PC-9 (cell line): Measurements from ENCODE around the gene TMEM127.

Source experiments
- EZH2 ChIP-seq: fragments of 200-600 bp; sonication (generic); IDR thresholded peaks from 2 replicates; pipeline ENCODE4 v1.8.0; 2017; ENCODE audit warnings: antibody characterized with exemption, low read depth
- TF ChIP-seq, protein P1 (sequence below): fragments of 200-600 bp; sonication (generic); conservative IDR thresholded peaks from 2 replicates; pipeline ENCODE4 v1.6.1; 2017; ENCODE audit warnings: mixed run types, antibody characterized with exemption, mild to moderate bottlenecking, moderate library complexity

DNA sequence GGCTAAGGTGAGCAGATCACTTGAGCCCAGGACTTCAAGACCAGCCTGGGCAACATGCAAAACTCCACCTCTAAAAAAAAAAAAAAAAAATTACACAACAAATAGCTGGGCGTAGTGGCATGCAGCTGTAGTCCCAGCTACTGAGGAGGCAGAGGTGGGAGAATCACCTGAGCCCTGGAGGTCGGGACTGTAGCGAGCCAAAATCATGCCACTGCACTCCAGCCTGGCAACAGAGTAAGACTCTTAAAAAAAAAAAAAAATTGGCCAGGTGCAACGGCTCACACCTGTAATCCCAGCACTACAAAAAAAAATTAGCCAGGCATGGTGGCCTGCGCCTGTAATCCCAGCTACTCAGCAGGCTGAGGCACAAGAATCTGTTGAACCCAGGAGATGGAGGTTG, 64.5 kb downstream of the TMEM127 start:
- TF ChIP-seq, protein P1, sequence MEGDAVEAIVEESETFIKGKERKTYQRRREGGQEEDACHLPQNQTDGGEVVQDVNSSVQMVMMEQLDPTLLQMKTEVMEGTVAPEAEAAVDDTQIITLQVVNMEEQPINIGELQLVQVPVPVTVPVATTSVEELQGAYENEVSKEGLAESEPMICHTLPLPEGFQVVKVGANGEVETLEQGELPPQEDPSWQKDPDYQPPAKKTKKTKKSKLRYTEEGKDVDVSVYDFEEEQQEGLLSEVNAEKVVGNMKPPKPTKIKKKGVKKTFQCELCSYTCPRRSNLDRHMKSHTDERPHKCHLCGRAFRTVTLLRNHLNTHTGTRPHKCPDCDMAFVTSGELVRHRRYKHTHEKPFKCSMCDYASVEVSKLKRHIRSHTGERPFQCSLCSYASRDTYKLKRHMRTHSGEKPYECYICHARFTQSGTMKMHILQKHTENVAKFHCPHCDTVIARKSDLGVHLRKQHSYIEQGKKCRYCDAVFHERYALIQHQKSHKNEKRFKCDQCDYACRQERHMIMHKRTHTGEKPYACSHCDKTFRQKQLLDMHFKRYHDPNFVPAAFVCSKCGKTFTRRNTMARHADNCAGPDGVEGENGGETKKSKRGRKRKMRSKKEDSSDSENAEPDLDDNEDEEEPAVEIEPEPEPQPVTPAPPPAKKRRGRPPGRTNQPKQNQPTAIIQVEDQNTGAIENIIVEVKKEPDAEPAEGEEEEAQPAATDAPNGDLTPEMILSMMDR = no peak
- no peak for TF ChIP-seq EZH2
